WI38 (cell line): ENCODE data around the gene SUCLG2.

ENCODE experiments used
- H3K4me3 ChIP-seq: 2 replicates; pipeline ENCODE4 v1.5.1; 2011; ENCODE audit warnings: low read depth, mild to moderate bottlenecking, control low read depth, low read length
- TF ChIP-seq, protein P1 (sequence below): IDR thresholded peaks from 2 replicates; pipeline ENCODE4 v1.5.1; 2012; ENCODE audit warnings: low read depth, mild to moderate bottlenecking, control low read depth, low read length

Gene SUCLG2

DNA sequence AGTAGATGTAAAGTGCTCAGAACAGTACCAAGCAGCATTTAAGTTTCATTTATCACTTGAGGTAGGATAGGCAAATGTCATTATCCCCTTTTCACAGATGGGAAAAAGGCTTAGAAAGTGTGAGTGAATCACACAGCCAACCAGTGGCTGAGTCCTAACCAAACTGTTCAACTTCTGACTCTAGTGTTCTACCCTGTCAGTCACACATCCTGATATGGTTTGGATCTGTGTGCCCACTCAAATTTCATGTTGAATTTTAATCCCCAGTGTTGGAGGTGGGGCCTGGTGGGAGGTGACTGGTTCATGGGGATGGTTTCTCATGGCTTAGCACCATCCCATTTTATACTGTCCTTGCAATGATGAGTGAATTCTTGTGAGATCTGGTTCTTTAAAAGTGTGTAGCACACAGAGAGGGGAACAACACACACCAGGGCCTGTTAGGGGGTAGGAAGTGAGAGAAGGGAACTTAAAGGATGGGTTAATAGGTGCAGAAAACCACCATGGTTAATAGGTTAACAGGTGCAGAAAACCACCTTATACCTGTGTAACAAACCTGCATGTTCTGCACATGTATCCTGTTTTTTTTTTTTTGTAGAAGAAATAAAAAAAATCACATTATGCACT, 304.7 kb downstream of the SUCLG2 start:
- H3K4me3 ChIP-seq: no peak overlapping the region
- TF ChIP-seq, protein P1, sequence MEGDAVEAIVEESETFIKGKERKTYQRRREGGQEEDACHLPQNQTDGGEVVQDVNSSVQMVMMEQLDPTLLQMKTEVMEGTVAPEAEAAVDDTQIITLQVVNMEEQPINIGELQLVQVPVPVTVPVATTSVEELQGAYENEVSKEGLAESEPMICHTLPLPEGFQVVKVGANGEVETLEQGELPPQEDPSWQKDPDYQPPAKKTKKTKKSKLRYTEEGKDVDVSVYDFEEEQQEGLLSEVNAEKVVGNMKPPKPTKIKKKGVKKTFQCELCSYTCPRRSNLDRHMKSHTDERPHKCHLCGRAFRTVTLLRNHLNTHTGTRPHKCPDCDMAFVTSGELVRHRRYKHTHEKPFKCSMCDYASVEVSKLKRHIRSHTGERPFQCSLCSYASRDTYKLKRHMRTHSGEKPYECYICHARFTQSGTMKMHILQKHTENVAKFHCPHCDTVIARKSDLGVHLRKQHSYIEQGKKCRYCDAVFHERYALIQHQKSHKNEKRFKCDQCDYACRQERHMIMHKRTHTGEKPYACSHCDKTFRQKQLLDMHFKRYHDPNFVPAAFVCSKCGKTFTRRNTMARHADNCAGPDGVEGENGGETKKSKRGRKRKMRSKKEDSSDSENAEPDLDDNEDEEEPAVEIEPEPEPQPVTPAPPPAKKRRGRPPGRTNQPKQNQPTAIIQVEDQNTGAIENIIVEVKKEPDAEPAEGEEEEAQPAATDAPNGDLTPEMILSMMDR: no peak

DNA sequence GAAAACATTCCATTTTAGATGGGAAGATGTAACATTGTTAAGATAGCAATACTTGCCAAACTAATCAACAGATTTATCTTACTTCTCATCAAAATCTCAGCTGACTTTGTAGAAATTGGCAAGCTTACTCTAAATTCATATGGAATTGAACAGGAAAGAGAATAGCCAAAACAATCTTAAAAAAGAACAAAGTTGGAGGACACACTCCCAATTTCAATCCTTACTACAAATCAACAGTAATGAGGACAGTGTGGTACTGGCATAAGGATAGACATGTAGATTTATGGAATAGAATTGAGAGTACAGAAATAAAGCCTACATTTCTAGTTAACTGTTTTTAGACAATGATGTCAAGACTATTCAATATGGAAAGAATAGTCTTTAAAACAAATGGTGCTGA, 308.3 kb downstream of the SUCLG2 start:
- H3K4me3 ChIP-seq: no peak overlapping the region
- TF ChIP-seq, protein P1: no peak

DNA sequence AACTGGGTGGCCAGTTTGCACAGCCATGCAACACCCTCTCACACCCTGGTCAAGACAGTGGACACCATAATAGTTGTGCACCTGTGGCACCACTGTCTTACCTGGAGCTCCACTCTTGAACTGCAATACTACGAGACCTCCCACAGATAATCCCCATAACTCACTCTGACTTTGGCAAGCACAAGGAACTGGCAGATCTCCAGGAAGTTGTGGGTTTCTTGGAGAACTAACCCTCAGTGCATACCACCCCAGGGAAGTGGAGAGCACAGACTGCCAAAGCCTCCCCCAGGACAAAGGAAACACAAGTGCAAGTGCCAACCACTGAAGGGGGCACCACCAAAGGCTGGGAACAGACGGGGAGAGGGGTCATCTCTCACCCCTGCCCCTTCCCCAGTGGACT, 318.6 kb downstream of the SUCLG2 start:
- no peak overlapping the region for H3K4me3 ChIP-seq
- TF ChIP-seq, protein P1: no peak

DNA sequence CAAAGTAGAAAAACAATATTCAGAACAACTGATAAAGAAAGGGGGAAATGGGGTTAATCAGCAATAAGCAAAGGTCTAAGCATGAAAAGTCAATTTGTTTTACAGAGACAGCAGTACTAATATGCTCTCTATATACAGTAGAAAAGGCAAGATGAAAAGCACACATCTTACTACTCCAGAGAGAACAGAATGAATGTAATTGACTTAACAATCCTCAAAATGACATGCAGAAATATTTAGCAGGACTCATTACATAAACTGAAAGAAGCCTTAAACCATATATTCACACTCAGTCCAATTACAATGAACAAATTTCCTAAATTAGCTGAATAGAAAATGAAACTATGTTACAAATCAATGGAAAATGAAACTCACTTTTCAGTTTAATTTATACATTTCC, 319.8 kb downstream of the SUCLG2 start:
- TF ChIP-seq, protein P1: no peak
- H3K4me3 ChIP-seq: no peak overlapping the region

DNA sequence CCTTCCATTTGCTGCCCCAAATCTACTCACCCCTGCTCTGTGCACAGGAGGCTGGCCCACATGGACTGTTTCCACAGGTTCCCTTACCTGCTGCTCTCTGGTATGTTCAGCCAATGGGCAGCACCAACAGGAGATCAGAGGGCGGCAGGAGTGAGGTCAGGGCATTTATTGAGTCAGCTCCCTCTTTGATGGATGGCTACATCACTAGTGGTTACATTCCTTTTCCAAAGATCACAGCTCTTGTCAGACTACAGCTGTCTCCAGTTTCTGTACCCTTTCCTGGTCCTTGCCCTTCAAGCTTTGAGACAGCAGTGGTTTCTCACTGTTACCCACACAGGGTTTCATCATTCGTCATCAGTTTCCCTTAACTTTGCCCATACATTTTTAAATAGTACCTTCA, 325.1 kb downstream of the SUCLG2 start:
- no peak overlapping the region for H3K4me3 ChIP-seq
- TF ChIP-seq, protein P1: no peak

DNA sequence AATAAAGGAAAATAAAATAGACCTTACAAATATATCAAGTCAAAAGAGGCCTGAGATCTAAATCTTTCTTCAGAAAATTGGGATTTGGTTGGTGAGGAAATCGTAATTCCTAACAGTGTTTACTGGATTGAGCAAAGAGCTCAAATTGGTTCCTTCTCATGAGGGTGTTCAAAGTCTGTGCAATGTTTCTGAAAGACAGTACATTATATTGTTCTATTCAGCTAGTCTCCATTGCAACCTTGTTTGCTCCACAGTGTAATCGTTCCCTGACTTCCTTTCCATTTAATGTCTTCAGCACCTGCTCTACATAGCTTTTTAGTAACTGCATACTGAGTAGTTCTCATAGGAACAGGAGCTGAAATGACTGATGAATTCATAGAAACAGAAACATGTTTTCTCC, 326.8 kb downstream of the SUCLG2 start:
- TF ChIP-seq, protein P1: no peak

DNA sequence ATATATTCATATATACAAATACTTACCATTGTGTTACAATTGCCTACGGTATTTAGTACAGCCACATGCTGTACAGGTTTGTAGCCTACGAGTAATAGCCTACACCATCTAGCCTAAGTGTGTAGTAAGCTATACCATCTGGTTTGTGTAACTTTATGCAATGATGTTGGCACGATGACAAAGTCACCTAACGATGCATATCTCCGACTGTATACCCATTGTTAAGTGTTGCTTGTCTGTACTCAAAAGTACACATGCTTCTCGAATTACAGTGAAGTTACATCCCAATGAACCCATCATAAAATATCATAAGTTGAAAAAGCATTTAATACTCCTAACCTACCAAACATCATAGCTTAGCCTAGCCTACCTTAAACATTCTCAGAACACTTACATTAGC, 329.2 kb downstream of the SUCLG2 start:
- TF ChIP-seq, protein P1: no peak
- no peak overlapping the region for H3K4me3 ChIP-seq

More for the DNA sequence above, 326.8 kb downstream of the SUCLG2 start:
- no peak overlapping the region for H3K4me3 ChIP-seq
